HG02588 (cell line): ENCODE data around the gene ARHGEF6.

Source experiments
- ATAC-seq: cut with Tn5 transposase; IDR thresholded peaks from one replicate; pipeline ENCODE4 v1.9.1; 2021; ENCODE audit warnings: mild to moderate bottlenecking, moderate library complexity; ENCODE audit not compliant: unreplicated experiment

The ARHGEF6 gene

GRCh38 chrX:136652822-136653723 is 127.7 kb downstream of the ARHGEF6 start:
- ATAC-seq = no peak

- ATAC-seq = no peak
These were observed 129.9 kb downstream of the ARHGEF6 start for GRCh38 chrX:136650811-136651210.

- no peak for ATAC-seq
These were observed 132.9 kb downstream of the ARHGEF6 start, which contains the start of gene CD40LG for GRCh38 chrX:136647677-136648360. Gene CD40LG, plus strand, starts transcription at chrX:136648158. Its CDS starts 91 bp downstream, at chrX:136648249.

GRCh38 chrX:136646602-136647239 is 134.0 kb downstream of the ARHGEF6 start:
- no peak for ATAC-seq

- ATAC-seq = no peak
These were observed 137.5 kb downstream of the ARHGEF6 start for GRCh38 chrX:136643243-136643642.

GRCh38 chrX:136639506-136640176 is 141.1 kb downstream of the ARHGEF6 start:
- no peak for ATAC-seq

GRCh38 chrX:136636121-136636520 is 144.6 kb downstream of the ARHGEF6 start:
- no peak for ATAC-seq

- ATAC-seq = no peak
These were observed 145.5 kb downstream of the ARHGEF6 start for GRCh38 chrX:136635235-136635634.

GRCh38 chrX:136630881-136631280 is 149.9 kb downstream of the ARHGEF6 start:
- ATAC-seq = no peak

GRCh38 chrX:136629084-136629750 is 151.5 kb downstream of the ARHGEF6 start:
- ATAC-seq = no peak

- ATAC-seq = no peak
These were observed 153.3 kb downstream of the ARHGEF6 start for GRCh38 chrX:136627409-136627808.

- no peak for ATAC-seq
These were observed 153.8 kb downstream of the ARHGEF6 start for GRCh38 chrX:136626891-136627290.

GRCh38 chrX:136626237-136626636 is 154.5 kb downstream of the ARHGEF6 start:
- no peak for ATAC-seq

- ATAC-seq = no peak
These were observed 155.5 kb downstream of the ARHGEF6 start for GRCh38 chrX:136625246-136625645.

- ATAC-seq = no peak
These were observed 157.3 kb downstream of the ARHGEF6 start for GRCh38 chrX:136623396-136623795.

- no peak for ATAC-seq
These were observed 158.2 kb downstream of the ARHGEF6 start for GRCh38 chrX:136622568-136622967.

GRCh38 chrX:136620780-136621179 is 160.0 kb downstream of the ARHGEF6 start:
- no peak for ATAC-seq

GRCh38 chrX:136619899-136620505 is 160.7 kb downstream of the ARHGEF6 start:
- ATAC-seq = no peak

GRCh38 chrX:136616987-136617685 is 163.6 kb downstream of the ARHGEF6 start:
- ATAC-seq = peak; percentile 81
